22Rv1 (cell line): Measurements from ENCODE around the gene CLEC2L.

Source experiments
- CTCF ChIP-seq: fragments of 450-650 bp; IDR thresholded peaks from 2 replicates; pipeline ENCODE4 v1.5.1; 2017; ENCODE audit warnings: mild to moderate bottlenecking
- ZFX ChIP-seq: fragments of 450-650 bp; IDR thresholded peaks from 2 replicates; pipeline ENCODE4 v1.6.1; 2017; ENCODE audit warnings: antibody characterized with exemption, borderline replicate concordance

- TF ChIP-seq CTCF, result no peak; the same call in 1 of the 2 replicates
- TF ChIP-seq ZFX, result no peak
Observed at GRCh38 chr7:139523199-139523941, at the start of gene CLEC2L.
